GM12878 (cell line): Measurements from ENCODE around the gene ATRN. TPM values are rescaled to one million over a fixed set of nuclear protein-coding genes. Genes with fewer than 3 reads are reported as not detected.

Experiments
- ATF7 ChIP-seq: fragments of 450-650 bp; IDR thresholded peaks from 2 replicates; pipeline ENCODE4 v1.6.1; 2016; ENCODE audit warnings: low read depth, mild to moderate bottlenecking
- CBX3 ChIP-seq: fragments of 200-600 bp; sonication (generic); IDR thresholded peaks from 2 replicates; pipeline ENCODE4 v1.6.1; 2016; ENCODE audit warnings: low read depth, borderline replicate concordance
- EED ChIP-seq: sonication (generic); IDR thresholded peaks from 2 replicates; pipeline ENCODE4 v1.6.1; 2016; ENCODE audit warnings: antibody characterized with exemption, low read depth
- EGR1 ChIP-seq, 2 experiments: IDR thresholded peaks; 1 replicate in 1 of 2; 2 replicates in 1 of 2; pipeline ENCODE4 v1.6.1; 2011 to 2012; ENCODE audit warnings: low read depth in 2 of 2, low read length in 2 of 2, borderline replicate concordance in 1 of 2, mild to moderate bottlenecking in 1 of 2, moderate library complexity in 1 of 2
- GATAD2B ChIP-seq: fragments of 450-650 bp; conservative IDR thresholded peaks from 2 replicates; pipeline ENCODE4 v1.6.1; 2017; ENCODE audit warnings: low read depth, mild to moderate bottlenecking, moderate library complexity
- KAT2A ChIP-seq: conservative IDR thresholded peaks from 2 replicates; pipeline ENCODE4 v1.6.1; 2011; ENCODE audit warnings: low read depth, low read length; ENCODE audit not compliant: control insufficient read depth
- MTA2 ChIP-seq: fragments of 450-650 bp; IDR thresholded peaks from 2 replicates; pipeline ENCODE4 v1.6.1; 2016; ENCODE audit warnings: low read depth, mild to moderate bottlenecking, moderate library complexity
- NFYB ChIP-seq: IDR thresholded peaks from 2 replicates; pipeline ENCODE4 v1.6.1; 2011; ENCODE audit warnings: low read depth, mild to moderate bottlenecking, low read length, improper control_type of control experiment, moderate library complexity; ENCODE audit not compliant: insufficient read depth
- PAX5 ChIP-seq: IDR thresholded peaks from 2 replicates; pipeline ENCODE4 v1.6.1; 2011; ENCODE audit warnings: low read depth, low read length, borderline replicate concordance
- PAX8 ChIP-seq: fragments of 450-650 bp; IDR thresholded peaks from 2 replicates; pipeline ENCODE4 v1.6.1; 2017; ENCODE audit warnings: mild to moderate bottlenecking, moderate library complexity
- RCOR1 ChIP-seq: conservative IDR thresholded peaks from 2 replicates; pipeline ENCODE4 v1.6.1; 2012; ENCODE audit warnings: low read depth, low read length, improper control_type of control experiment
- SIX5 ChIP-seq: IDR thresholded peaks from 2 replicates; pipeline ENCODE4 v1.6.1; 2011; ENCODE audit warnings: mild to moderate bottlenecking, low read depth, low read length, moderate library complexity; ENCODE audit not compliant: severe bottlenecking
- SMAD5 ChIP-seq: IDR thresholded peaks from 2 replicates; pipeline ENCODE4 v1.6.1; 2016; ENCODE audit warnings: antibody characterized with exemption, low read depth
- SUZ12 ChIP-seq: fragments of 200-600 bp; sonication (generic); IDR thresholded peaks from one replicate; pipeline ENCODE4 v1.6.1; 2018; ENCODE audit warnings: antibody characterized with exemption, mild to moderate bottlenecking; ENCODE audit not compliant: unreplicated experiment
- TAF1 ChIP-seq: IDR thresholded peaks from 2 replicates; pipeline ENCODE4 v1.6.1; 2011; ENCODE audit warnings: mild to moderate bottlenecking, low read depth, low read length, borderline replicate concordance
- TCF12 ChIP-seq: IDR thresholded peaks from 2 replicates; pipeline ENCODE4 v1.6.1; 2011; ENCODE audit warnings: low read depth, mild to moderate bottlenecking, low read length
- ZNF207 ChIP-seq: fragments of 450-650 bp; IDR thresholded peaks from 2 replicates; pipeline ENCODE4 v1.6.1; 2014; ENCODE audit warnings: antibody characterized with exemption, mild to moderate bottlenecking, borderline replicate concordance
- ZNF592 ChIP-seq: fragments of 450-650 bp; IDR thresholded peaks from 2 replicates; pipeline ENCODE4 v1.6.1; 2017; ENCODE audit warnings: mild to moderate bottlenecking, moderate library complexity
- ZNF622 ChIP-seq: fragments of 450-650 bp; IDR thresholded peaks from 2 replicates; pipeline ENCODE4 v1.6.1; 2017; ENCODE audit warnings: mild to moderate bottlenecking, inconsistent platforms
- polyA plus RNA-seq, 11 experiments: library from polyadenylated mRNA; depleted of rRNA in 4 of 11; unstranded in 6 of 11; stranded (reverse) in 5 of 11; fragments of >200 nt; fragmentation: Nextera tagmentation in 4 of 11; fragmentation: Illumina TruSeq in 1 of 11; extraction: Ambion mirVana in 4 of 11; extraction: Trizol in 1 of 11; gene quantifications; 1 replicate in 1 of 11; 2 replicates in 10 of 11; pipeline versions ENCODE4 v1.2.1 to v1.2.3, GENCODE V29; 2011 to 2016; ENCODE audit warnings: inconsistent platforms in 2 of 11, missing spikeins in 2 of 11, low read depth in 1 of 11
- total RNA-seq, 4 experiments: library from RNA; depleted of rRNA in 3 of 4; stranded (reverse); fragments of >200 nt in 3 of 4; fragmentation: Illumina TruSeq in 1 of 4; extraction: Trizol in 1 of 4; gene quantifications; 2 replicates each; pipeline versions ENCODE4 v1.2.1 to v1.2.3, GENCODE V29; 2013 to 2021
- TF ChIP-seq, protein P1 (sequence below): fragments of 450-650 bp; IDR thresholded peaks from 2 replicates; pipeline ENCODE4 v1.6.1; 2018; ENCODE audit warnings: mild to moderate bottlenecking, low read depth, moderate library complexity; ENCODE audit not compliant: partially characterized antibody
- TF ChIP-seq, protein P2 (sequence below), 3 experiments: IDR thresholded peaks in 2 of 3; conservative IDR thresholded peaks in 1 of 3; 2 replicates each; pipeline ENCODE4 v1.5.1; 2011; ENCODE audit warnings: low read depth in 3 of 3, low read length in 3 of 3, mild to moderate bottlenecking in 3 of 3, control low read depth in 2 of 3, moderate library complexity in 2 of 3, inconsistent platforms in 1 of 3, mixed read lengths in 1 of 3; ENCODE audit not compliant: control insufficient read depth in 2 of 3, insufficient read depth in 1 of 3; ENCODE audit errors: extremely low read depth in 1 of 3

ATRN gene
- total and polyA plus RNA-seq, 10 of the 15 experiments (the other 5 are each of a cell fraction or from before 2014, with no cell fraction given), result 0.71 to 11.6 (median 6.9) TPM

GRCh38 chr20:3470627-3471396, at the start of gene ATRN (continued):
- TF ChIP-seq, protein P1, sequence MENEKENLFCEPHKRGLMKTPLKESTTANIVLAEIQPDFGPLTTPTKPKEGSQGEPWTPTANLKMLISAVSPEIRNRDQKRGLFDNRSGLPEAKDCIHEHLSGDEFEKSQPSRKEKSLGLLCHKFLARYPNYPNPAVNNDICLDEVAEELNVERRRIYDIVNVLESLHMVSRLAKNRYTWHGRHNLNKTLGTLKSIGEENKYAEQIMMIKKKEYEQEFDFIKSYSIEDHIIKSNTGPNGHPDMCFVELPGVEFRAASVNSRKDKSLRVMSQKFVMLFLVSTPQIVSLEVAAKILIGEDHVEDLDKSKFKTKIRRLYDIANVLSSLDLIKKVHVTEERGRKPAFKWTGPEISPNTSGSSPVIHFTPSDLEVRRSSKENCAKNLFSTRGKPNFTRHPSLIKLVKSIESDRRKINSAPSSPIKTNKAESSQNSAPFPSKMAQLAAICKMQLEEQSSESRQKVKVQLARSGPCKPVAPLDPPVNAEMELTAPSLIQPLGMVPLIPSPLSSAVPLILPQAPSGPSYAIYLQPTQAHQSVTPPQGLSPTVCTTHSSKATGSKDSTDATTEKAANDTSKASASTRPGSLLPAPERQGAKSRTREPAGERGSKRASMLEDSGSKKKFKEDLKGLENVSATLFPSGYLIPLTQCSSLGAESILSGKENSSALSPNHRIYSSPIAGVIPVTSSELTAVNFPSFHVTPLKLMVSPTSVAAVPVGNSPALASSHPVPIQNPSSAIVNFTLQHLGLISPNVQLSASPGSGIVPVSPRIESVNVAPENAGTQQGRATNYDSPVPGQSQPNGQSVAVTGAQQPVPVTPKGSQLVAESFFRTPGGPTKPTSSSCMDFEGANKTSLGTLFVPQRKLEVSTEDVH, result no peak
- TF ChIP-seq ZNF592 (no peak), SIX5 (peak; percentile 33), EGR1 (IDR thresholded peaks at IDR 0.05; ENCODE audit: borderline replicate concordance in 1 of 2, low read depth in 2 of 2, low read length in 2 of 2) (peak; percentile 97 to 100), PAX8 (no peak), ZNF622 (no peak), ZNF207 (0 out of 2 replicates have a peak, but pooled peaks have one; percentile 22), CBX3 (no peak), PAX5 (no peak), TAF1 (peak; percentile 73; the same call in 1 of the 2 replicates), KAT2A (no peak), ATF7 (no peak), EED (no peak; the same call in 1 of the 2 replicates), SUZ12 (no peak), RCOR1 (0 out of 2 replicates have a peak, but pooled peaks have one; percentile 41), NFYB (no peak), SMAD5 (peak; percentile 85; the same call in 1 of the 2 replicates), MTA2 (no peak), TCF12 (no peak), GATAD2B (peak; percentile 85)
- TF ChIP-seq, protein P2, sequence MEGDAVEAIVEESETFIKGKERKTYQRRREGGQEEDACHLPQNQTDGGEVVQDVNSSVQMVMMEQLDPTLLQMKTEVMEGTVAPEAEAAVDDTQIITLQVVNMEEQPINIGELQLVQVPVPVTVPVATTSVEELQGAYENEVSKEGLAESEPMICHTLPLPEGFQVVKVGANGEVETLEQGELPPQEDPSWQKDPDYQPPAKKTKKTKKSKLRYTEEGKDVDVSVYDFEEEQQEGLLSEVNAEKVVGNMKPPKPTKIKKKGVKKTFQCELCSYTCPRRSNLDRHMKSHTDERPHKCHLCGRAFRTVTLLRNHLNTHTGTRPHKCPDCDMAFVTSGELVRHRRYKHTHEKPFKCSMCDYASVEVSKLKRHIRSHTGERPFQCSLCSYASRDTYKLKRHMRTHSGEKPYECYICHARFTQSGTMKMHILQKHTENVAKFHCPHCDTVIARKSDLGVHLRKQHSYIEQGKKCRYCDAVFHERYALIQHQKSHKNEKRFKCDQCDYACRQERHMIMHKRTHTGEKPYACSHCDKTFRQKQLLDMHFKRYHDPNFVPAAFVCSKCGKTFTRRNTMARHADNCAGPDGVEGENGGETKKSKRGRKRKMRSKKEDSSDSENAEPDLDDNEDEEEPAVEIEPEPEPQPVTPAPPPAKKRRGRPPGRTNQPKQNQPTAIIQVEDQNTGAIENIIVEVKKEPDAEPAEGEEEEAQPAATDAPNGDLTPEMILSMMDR (IDR thresholded peaks at IDR 0.05 in 2 of 3, conservative IDR thresholded peaks at IDR 0.05 in 1 of 3; ENCODE audit: control insufficient read depth in 2 of 3, extremely low read depth in 1 of 3, insufficient read depth in 1 of 3, low read depth in 3 of 3, low read length in 3 of 3), result no peak
